HEK293 (cell line): ENCODE measurements around the gene ING5.

Experiments
- CTCF ChIA-PET: fragments of 350-600 bp; formaldehyde crosslinking; extraction: SDS; loops from one replicate; lab custom pipeline; 2021; ENCODE audit warnings: antibody characterized with exemption; lab: Yijun Ruan, JAX
- POLR2A ChIA-PET: fragments of 300-600 bp; formaldehyde crosslinking; extraction: SDS; loops from one replicate; lab custom pipeline; 2020; ENCODE audit warnings: antibody characterized with exemption, inconsistent platforms; lab: Yijun Ruan, JAX
- H3K27ac ChIP-seq: fragments of 200-500 bp; sonication (Bioruptor generic); 2 replicates; pipeline ENCODE4 v1.5.1; 2014; ENCODE audit warnings: low read depth, low read length, control low read depth, inconsistent platforms; ENCODE audit errors: extremely low read depth
- H3K36me3 ChIP-seq, 2 experiments: fragments of 200-500 bp in 1 of 2; sonication (Bioruptor generic) in 1 of 2; 1 replicate in 1 of 2; 2 replicates in 1 of 2; pipeline ENCODE4 v1.5.1; 2014 to 2017; ENCODE audit warnings: inconsistent platforms in 2 of 2, low read length in 2 of 2; ENCODE audit not compliant: control insufficient read depth in 2 of 2, insufficient read depth in 1 of 2
- H3K4me1 ChIP-seq: fragments of 200-500 bp; sonication (Bioruptor generic); 2 replicates; pipeline ENCODE4 v1.5.1; 2014; ENCODE audit warnings: mild to moderate bottlenecking, low read length, inconsistent platforms; ENCODE audit not compliant: control insufficient read depth, insufficient read depth
- H3K4me3 ChIP-seq: 2 replicates; pipeline ENCODE4 v1.5.1; 2011; ENCODE audit warnings: low read depth, mild to moderate bottlenecking, control low read depth, low read length, moderate library complexity
- H3K9me3 ChIP-seq: fragments of 200-500 bp; sonication (Bioruptor generic); 2 replicates; pipeline ENCODE4 v1.5.1; 2014; ENCODE audit warnings: low read depth, low read length, inconsistent platforms; ENCODE audit not compliant: control insufficient read depth, insufficient read depth
- EGR2 ChIP-seq: fragments of 450-650 bp; formaldehyde crosslinking; IDR thresholded peaks from 2 replicates; pipeline ENCODE4 v1.5.1; 2016; ENCODE audit warnings: low read depth, missing biosample characterization, missing genetic modification characterization
- GLI4 ChIP-seq: fragments of 450-650 bp; formaldehyde crosslinking; IDR thresholded peaks from 2 replicates; pipeline ENCODE4 v1.5.1; 2016; ENCODE audit warnings: missing biosample characterization, missing genetic modification characterization
- GLIS1 ChIP-seq: fragments of 450-650 bp; formaldehyde crosslinking; IDR thresholded peaks from 2 replicates; pipeline ENCODE4 v1.5.1; 2016; ENCODE audit warnings: missing biosample characterization, missing genetic modification characterization
- KLF9 ChIP-seq: fragments of 450-650 bp; formaldehyde crosslinking; IDR thresholded peaks from 2 replicates; pipeline ENCODE4 v1.5.1; 2016; ENCODE audit warnings: missing biosample characterization, missing genetic modification characterization, low read depth
- OVOL3 ChIP-seq: fragments of 450-650 bp; formaldehyde crosslinking; IDR thresholded peaks from 2 replicates; pipeline ENCODE4 v1.5.1; 2016; ENCODE audit warnings: missing biosample characterization, missing genetic modification characterization
- PATZ1 ChIP-seq: fragments of 450-650 bp; formaldehyde crosslinking; IDR thresholded peaks from 2 replicates; pipeline ENCODE4 v1.5.1; 2016; ENCODE audit warnings: missing biosample characterization, missing genetic modification characterization
- TCF7L2 ChIP-seq: IDR thresholded peaks from 2 replicates; pipeline ENCODE4 v1.6.1; 2011; ENCODE audit warnings: low read depth, mild to moderate bottlenecking, inconsistent platforms, low read length, moderate library complexity, borderline replicate concordance
- ZBTB21 ChIP-seq: fragments of 450-650 bp; formaldehyde crosslinking; IDR thresholded peaks from 2 replicates; pipeline ENCODE4 v1.5.1; 2017; ENCODE audit warnings: missing biosample characterization, missing genetic modification characterization
- ZBTB6 ChIP-seq: fragments of 450-650 bp; formaldehyde crosslinking; IDR thresholded peaks from 2 replicates; pipeline ENCODE4 v1.5.1; 2017; ENCODE audit warnings: missing biosample characterization, missing genetic modification characterization
- ZFHX2 ChIP-seq: fragments of 450-650 bp; formaldehyde crosslinking; conservative IDR thresholded peaks from 2 replicates; pipeline ENCODE4 v1.5.1; 2016; ENCODE audit warnings: missing biosample characterization, missing genetic modification characterization
- ZIC2 ChIP-seq: fragments of 450-650 bp; formaldehyde crosslinking; IDR thresholded peaks from 2 replicates; pipeline ENCODE4 v1.5.1; 2016; ENCODE audit warnings: missing biosample characterization, missing genetic modification characterization
- ZNF23 ChIP-seq: fragments of 450-650 bp; formaldehyde crosslinking; IDR thresholded peaks from 2 replicates; pipeline ENCODE4 v1.5.1; 2016; ENCODE audit warnings: missing biosample characterization, missing genetic modification characterization, borderline replicate concordance
- ZNF311 ChIP-seq: fragments of 450-650 bp; formaldehyde crosslinking; IDR thresholded peaks from 2 replicates; pipeline ENCODE4 v1.5.1; 2017; ENCODE audit warnings: missing biosample characterization, missing genetic modification characterization, borderline replicate concordance
- ZNF37A ChIP-seq: fragments of 450-650 bp; IDR thresholded peaks from 2 replicates; pipeline ENCODE4 v1.5.1; 2018; ENCODE audit warnings: missing biosample characterization, missing genetic modification characterization
- ZNF426 ChIP-seq: fragments of 450-650 bp; formaldehyde crosslinking; IDR thresholded peaks from 2 replicates; pipeline ENCODE4 v1.5.1; 2017; ENCODE audit warnings: missing biosample characterization, missing genetic modification characterization, mild to moderate bottlenecking, inconsistent platforms, moderate library complexity
- ZNF623 ChIP-seq: fragments of 450-650 bp; formaldehyde crosslinking; IDR thresholded peaks from 2 replicates; pipeline ENCODE4 v1.5.1; 2016; ENCODE audit warnings: missing biosample characterization, missing genetic modification characterization
- ZNF626 ChIP-seq: fragments of 450-650 bp; sonication (Bioruptor Pico); formaldehyde crosslinking; IDR thresholded peaks from 2 replicates; pipeline ENCODE4 v1.5.1; 2018; ENCODE audit warnings: missing biosample characterization, missing genetic modification characterization, inconsistent platforms

Gene ING5

GRCh38 chr2:241777686-241778627 lies 76.1 kb downstream of the ING5 start:
- H3K36me3 ChIP-seq = no peaks in the 10 kb centered on the region
- CTCF ChIA-PET = no interaction called here
- no peak for TF ChIP-seq TCF7L2
- TF ChIP-seq GLI4 (tag by site-specific recombination) = no peak
- TF ChIP-seq ZFHX2 = peak; percentile 62
- no peak for TF ChIP-seq ZNF37A (tag by site-specific recombination)
- no peak for TF ChIP-seq ZBTB6
- TF ChIP-seq ZBTB21 = no peak
- TF ChIP-seq EGR2 (tag by site-specific recombination) = peak; percentile 67
- no peak for TF ChIP-seq ZNF23
- TF ChIP-seq ZNF311 = no peak
- TF ChIP-seq OVOL3 (tag by site-specific recombination) = no peak
- 0 out of 2 replicates have a peak, but pooled peaks have one; percentile 18 for TF ChIP-seq GLIS1 (tag by site-specific recombination)
- TF ChIP-seq ZIC2 (tag by site-specific recombination) = peak; percentile 22; the same call in 1 of the 2 replicates
- TF ChIP-seq ZNF426 (tag by site-specific recombination) = no peak
- no peak for TF ChIP-seq ZNF623
- TF ChIP-seq PATZ1 = no peak
- TF ChIP-seq KLF9 (tag by site-specific recombination) = no peak
- no peak for TF ChIP-seq ZNF626 (tag by site-specific recombination)
- no peak overlapping the region for H3K4me3 ChIP-seq
- H3K4me1 ChIP-seq = no peaks in the 10 kb centered on the region
- no peak overlapping the region for H3K27ac ChIP-seq
- POLR2A ChIA-PET = no interaction called here
- H3K9me3 ChIP-seq = no peaks in the 10 kb centered on the region
